Upper lobe of left lung (tissue), 4 donors: Measurements from ENCODE around the gene NPBWR2.
A peak's percentile ranks its signal among the peaks of the same experiment; 100 is the strongest.

Experiments
- CTCF ChIP-seq, 6 experiments: fragments of 450-650 bp in 4 of 6; fragments of 200-600 bp in 2 of 6; sonication (generic) in 2 of 6; IDR thresholded peaks; one replicate each; pipeline ENCODE4 v1.5.1; 2016 to 2019; ENCODE audit warnings: antibody characterized with exemption in 6 of 6
- EP300 ChIP-seq, 4 donors: sonication (generic); formaldehyde crosslinking; IDR thresholded peaks; one replicate each; pipeline ENCODE4 v1.5.1; 2017; ENCODE audit warnings: antibody characterized with exemption in 4 of 4, control low read depth in 2 of 4
- POLR2A ChIP-seq, 4 donors: fragments of 450-650 bp; IDR thresholded peaks; one replicate each; pipeline ENCODE4 v1.5.1; 2016 to 2017; ENCODE audit warnings: antibody characterized with exemption in 4 of 4, mild to moderate bottlenecking in 2 of 4
- POLR2AphosphoS5 ChIP-seq, 2 donors: sonication (generic); formaldehyde crosslinking; IDR thresholded peaks; one replicate each; pipeline ENCODE4 v1.5.1; 2017; ENCODE audit warnings: antibody characterized with exemption in 2 of 2

- peak; percentile 61 to 69 (median 65) for TF ChIP-seq CTCF (IDR thresholded peaks at IDR 0.05)
- TF ChIP-seq POLR2A (IDR thresholded peaks at IDR 0.05): no peak
- no peak for TF ChIP-seq POLR2AphosphoS5 (IDR thresholded peaks at IDR 0.05)
- TF ChIP-seq EP300 (IDR thresholded peaks at IDR 0.05): no peak
These were observed 37.6 kb downstream of the NPBWR2 start for GRCh38 chr20:64069614-64070243.
